ENCODE data around the gene DGLUCY.

GRCh38 chr14:91173904-91174303 is 60.0 kb downstream of the DGLUCY start:
- TF ChIP-seq, protein P1, sequence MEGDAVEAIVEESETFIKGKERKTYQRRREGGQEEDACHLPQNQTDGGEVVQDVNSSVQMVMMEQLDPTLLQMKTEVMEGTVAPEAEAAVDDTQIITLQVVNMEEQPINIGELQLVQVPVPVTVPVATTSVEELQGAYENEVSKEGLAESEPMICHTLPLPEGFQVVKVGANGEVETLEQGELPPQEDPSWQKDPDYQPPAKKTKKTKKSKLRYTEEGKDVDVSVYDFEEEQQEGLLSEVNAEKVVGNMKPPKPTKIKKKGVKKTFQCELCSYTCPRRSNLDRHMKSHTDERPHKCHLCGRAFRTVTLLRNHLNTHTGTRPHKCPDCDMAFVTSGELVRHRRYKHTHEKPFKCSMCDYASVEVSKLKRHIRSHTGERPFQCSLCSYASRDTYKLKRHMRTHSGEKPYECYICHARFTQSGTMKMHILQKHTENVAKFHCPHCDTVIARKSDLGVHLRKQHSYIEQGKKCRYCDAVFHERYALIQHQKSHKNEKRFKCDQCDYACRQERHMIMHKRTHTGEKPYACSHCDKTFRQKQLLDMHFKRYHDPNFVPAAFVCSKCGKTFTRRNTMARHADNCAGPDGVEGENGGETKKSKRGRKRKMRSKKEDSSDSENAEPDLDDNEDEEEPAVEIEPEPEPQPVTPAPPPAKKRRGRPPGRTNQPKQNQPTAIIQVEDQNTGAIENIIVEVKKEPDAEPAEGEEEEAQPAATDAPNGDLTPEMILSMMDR (conservative IDR thresholded peaks at IDR 0.05; ENCODE audit: low read depth, low read length) = no peak
- TF ChIP-seq EZH2 (IDR thresholded peaks at IDR 0.05; ENCODE audit: borderline replicate concordance, low read depth, low read length, poor library complexity, severe bottlenecking) = no peak
